ENCODE results near the gene PROZ.

Gene PROZ

DNA sequence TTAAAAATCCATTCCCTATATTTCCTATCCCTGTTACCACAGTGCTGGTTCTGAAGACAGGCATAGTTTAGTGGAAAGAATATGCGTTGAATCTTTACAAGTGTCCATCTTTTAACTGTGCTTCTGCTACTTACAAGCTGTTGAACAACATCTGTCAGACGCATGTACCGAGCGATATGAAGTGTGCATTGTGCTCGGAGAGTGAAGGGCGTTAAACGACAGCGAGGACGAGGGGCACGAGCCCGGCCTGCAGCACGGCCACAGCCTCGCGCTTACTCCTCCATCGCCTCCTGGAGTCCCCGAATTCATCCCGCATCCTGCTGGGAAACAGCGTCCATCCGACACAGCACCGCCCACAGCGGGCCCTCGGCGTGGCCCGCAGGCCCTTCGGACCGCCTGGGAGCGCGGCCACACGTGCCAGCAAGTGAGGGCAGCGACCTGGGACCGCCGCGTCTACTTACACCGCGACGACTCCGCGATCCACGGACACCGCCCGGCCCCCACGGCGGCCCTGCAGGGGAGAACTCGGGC lies 49.5 kb downstream of the PROZ start:
- no peak for DNase-seq (ENCODE audit: low spot score)

DNA sequence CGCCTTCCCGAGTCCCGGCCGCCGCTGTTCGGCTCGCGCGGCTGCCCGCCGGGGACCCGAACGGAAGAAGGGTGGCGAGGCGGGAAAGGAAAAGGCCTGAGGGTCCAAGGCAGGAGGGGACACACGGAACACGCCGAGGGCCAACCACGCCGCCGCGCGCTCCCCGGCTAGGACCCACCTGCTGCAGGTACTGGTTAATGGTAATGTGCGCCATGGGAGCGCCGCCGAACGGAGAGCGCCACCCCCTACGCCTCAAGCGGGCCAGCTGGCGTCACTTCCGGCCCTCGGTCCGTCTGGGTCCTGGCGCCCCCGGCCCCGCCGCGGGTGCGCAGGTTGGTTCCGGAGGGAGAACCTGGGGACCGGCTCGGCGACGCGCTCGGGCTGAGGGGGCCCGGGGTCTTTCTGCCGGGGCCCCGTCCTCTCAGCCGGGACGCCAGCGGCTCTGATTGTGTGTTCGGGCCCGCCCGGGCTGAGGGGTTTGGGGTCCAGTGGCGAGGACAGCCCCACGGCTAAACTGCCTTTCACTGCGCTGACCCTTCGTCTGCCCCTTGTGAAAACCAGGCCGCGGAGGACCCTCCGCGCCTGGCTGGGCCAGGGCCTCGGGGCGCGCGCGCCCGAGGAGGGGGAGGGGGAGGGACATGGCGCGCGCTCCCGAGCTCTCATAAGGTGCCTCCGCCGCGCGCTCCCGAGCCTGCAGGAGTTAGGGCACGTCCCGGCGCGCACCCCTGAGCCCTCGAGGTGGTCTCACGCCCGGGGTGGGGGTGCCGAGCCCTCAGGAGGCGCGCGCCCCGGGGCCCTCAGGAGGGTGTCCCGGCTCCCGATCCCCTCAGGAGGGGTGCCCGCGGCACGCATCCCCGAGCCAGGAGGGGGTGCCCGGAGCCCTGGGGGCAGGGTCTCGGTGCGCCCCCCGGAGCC lies 50.2 kb downstream of the PROZ start, which contains the start of gene PCID2:
TSS of gene PCID2 (minus strand) at position 249 of the 915 bp plus-strand sequence. CDS start at position 214, 35 bp downstream.
- DNase-seq (ENCODE audit: low spot score): peak; percentile 91

DNA sequence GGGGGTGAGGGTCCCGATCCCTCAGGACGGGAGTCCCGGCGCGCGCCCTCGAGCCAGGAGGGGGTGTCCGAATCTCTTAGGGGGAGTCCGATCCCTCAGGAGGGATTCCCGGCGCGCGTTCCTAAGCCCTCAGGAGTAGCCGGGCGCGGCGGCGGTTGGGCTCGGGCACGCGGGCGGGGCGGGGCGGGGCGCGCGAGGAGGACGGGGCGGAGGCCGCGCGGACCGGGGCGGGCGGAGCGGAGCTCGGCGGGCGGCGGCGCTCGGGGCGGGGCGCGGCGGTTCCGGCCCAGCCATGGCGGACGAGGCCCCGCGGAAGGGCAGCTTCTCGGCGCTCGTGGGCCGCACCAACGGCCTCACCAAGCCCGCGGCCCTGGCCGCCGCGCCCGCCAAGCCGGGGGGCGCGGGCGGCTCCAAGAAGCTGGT lies 50.9 kb downstream of the PROZ start, which contains the start of gene CUL4A:
TSS of gene CUL4A (plus strand) at position 278 of the 423 bp plus-strand sequence. CDS start at position 293, 15 bp downstream.
- peak; percentile 74 for DNase-seq (ENCODE audit: low spot score)

DNA sequence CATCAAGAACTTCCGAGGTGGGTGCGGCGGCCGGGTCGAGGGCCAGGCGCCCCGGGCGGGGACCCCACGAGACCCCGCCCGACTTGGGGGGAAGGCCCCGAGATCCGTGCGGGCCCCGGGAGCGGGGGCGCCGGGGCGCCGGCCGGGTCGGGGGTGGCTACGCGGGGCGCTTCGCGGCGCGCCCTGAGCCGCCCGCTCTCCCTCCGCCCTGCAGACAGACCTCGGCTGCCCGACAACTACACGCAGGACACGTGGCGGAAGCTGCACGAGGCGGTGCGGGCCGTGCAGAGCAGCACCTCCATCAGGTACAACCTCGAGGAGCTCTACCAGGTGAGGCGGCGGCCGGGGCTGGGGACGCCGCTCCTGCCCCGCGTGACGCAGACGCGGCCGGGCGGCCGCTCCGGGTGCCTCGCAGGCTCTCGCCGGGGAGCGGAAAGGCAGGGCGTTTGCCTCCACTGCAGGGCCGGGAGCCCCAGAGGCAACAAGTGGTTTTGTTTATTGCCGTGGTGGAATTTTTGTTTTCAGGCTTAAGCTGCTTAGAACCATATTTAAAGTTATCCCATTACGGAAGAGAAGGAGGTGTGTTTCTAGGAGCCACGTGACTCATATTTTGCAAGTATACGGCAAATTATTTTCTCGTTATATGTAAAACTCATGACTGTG lies 51.4 kb downstream of the PROZ start:
- DNase-seq (ENCODE audit: low spot score): no peak

DNA sequence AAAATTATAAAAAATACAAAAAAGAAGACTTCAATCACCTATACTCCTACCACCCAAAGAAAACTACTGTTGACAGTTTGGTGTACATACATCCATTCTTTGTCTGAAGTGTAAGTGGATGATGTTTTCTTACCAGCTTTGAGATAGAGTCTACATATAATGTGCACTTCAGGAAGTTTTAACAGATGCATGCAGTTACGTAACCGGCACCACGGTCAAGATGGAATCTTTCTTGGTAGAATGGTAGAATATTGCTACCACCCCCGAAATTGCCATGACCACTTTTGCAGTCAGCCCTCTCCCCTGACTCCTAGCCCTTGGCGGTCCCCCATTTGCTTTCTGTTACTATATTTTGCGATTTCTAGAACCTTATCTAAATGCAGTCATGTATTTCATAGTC lies 52.4 kb downstream of the PROZ start:
- no peak for DNase-seq (ENCODE audit: low spot score)

DNA sequence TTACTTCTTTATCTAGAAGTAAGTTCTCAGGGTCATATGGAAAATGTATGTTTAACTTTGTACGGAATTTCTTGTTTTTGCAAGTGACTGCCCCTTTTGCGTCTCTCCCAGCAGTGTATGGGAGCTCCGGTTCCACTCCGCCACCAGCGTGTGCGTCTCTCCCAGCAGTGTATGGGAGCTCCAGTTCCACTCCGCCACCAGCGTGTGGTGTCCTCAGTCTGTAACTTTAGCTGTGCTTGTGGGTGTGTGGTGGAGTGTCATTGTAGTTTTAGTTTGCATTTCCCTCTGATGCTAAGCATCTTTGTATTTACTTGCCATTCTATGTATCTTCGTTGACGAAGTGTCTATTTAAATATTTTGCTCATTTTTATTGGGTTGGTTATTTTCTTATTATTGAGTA lies 53.3 kb downstream of the PROZ start:
- no peak for DNase-seq (ENCODE audit: low spot score)

DNA sequence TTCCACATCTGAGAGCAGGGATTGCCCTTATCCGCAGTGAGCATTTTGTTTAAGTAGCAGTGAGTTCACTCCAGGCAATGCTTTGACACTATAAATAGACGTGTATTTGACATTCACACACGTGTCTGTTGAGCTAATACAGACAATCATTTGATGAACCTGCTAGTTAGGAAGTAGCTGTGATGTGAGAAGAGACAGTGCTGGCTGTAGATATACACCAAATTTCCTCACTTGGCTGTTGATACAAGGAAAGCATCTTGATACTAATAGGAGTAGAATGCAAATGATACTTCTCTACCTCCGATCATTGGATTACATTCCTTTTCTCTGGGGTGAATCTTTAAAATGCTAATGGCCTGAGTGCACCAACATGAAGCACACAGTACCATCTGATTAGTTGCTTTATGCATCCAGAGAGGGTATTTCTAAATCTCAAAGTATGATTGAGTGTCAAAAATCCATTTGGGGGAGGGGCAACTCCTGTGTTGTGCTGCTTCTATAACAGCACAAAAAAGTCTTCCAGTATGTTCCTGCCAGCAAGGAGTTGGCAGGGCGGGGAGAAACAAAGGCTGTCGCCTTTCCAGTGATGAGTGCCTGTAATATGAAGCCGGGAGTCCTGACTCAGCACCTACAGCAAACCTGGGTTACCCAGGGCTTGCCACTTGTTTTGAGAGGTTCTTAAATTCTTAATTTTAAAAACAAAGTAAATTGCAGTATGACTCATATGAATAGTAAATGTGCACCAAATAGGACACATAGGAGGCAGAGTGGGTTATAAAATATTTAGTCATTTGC lies 58.0 kb downstream of the PROZ start:
- no peak for DNase-seq (ENCODE audit: low spot score)

DNA sequence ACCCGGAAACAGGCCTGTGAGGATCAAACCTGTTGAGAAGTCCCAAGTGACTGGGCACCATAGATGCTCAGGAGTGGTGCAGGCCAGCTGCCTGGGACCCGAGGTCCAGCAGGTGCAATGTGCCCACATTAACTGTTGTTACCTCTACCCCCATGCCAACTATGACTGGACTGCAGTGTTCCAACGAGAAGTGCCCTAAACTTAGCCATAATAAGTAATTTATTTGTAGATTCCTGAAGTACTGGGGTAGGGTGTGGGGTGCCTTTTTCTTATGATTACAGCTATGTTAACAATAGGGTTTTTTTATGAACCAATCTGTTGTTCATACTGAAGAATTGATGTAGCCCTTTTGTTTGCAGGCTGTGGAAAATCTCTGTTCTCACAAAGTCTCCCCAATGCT lies 60.1 kb downstream of the PROZ start:
- no peak for DNase-seq (ENCODE audit: low spot score)

DNA sequence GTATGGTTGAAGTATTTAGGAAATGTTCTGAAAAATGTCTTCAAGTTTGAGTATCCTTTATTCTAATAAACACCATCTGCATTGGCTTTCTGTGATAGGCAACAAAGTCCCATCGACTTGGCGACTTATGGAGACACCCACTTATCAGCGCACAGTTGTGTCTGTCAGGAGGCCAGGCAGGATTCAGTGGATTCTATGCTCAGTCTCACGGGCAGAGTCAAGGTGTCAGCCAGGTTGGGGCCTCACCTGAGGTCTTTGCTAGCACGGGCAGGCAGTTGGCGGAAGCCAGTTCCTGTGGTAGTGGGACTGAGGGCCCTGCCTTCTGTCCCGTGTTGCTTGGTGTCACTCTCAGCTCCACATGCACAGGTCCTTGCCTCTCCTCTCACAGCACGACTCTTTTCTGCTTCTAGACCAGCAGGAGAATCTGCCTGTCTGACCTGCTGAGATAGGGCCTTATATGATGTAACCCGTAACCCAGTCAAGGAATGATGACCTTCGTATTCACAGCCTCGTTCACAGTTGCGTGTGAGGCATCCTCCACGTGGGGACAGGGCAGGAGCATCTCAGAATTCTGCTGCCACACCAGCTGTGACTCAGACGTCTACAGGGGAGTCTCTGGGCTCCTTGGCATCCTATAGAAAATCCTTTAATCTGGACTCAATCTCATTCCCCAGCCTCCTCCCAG lies 61.0 kb downstream of the PROZ start:
- no peak for DNase-seq (ENCODE audit: low spot score)

DNA sequence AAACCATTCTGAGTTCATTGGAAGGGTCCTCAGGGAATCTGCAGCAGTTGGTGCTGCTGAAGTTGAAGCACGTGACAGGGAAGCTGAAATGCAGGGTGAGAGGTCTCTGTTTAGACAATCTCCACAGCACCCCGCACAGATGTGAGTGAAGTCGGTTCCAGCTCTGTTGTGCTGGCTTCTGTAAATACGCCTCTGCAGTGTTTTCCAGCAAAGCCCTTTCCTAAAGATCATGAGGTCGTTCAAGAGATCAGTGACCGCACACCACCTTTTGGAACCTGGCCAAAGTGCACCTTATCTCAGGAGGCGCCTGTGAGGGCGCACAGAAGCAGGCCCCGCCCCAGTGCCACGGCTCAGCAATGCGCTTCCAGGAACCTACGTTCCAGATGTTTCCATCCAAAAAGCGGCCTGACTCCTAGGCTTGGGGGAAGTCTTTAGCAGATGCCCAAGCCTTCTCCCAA lies 61.7 kb downstream of the PROZ start:
- DNase-seq (ENCODE audit: low spot score): no peak

DNA sequence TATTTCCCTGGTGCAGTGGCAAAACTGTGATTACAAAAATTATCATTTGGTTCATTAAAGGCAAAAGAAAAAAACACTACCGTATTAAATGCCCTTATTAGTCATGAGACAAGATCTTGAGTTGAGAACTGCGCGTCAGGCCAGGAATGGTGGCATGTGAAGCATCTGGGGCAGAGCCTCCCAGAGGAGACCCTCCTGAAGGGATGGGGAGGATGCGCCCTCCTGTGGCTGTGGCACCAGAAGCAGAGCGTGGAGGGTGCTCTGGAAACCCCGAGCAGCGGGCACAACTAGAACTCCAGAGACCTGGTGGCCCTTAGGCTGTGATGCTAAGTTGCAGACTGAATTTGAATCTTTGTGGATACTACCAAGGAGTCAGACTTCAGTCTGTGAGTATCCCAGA lies 62.4 kb downstream of the PROZ start:
- DNase-seq (ENCODE audit: low spot score): no peak
